Osteoblast (primary cell): ENCODE data around the gene HDAC4. TPM values are rescaled to one million over a fixed set of nuclear protein-coding genes. Genes with fewer than 3 reads are reported as not detected.

Experiments used
- DNase-seq: peaks from one replicate; pipeline ENCODE4 v3.0.0; 2011; ENCODE audit warnings: low spot score, mixed read lengths; ENCODE audit not compliant: insufficient read length; ENCODE audit errors: missing footprints
- H2AFZ ChIP-seq: 2 replicates; pipeline ENCODE4 v1.6.0; 2011; ENCODE audit warnings: mild to moderate bottlenecking, low read length
- H3K27ac ChIP-seq: 2 replicates; pipeline ENCODE4 v1.5.1; 2011; ENCODE audit warnings: mild to moderate bottlenecking, low read depth, low read length, moderate library complexity
- H3K27me3 ChIP-seq: 2 replicates; pipeline ENCODE4 v1.6.0; 2012; ENCODE audit warnings: mild to moderate bottlenecking, control low read depth, inconsistent platforms, low read length, moderate library complexity; ENCODE audit not compliant: insufficient read depth
- H3K36me3 ChIP-seq: 2 replicates; pipeline ENCODE4 v1.5.1; 2011; ENCODE audit warnings: mild to moderate bottlenecking, low read length, control low read depth, moderate library complexity; ENCODE audit not compliant: insufficient read depth
- H3K4me1 ChIP-seq: 2 replicates; pipeline ENCODE4 v1.5.1; 2011; ENCODE audit warnings: mild to moderate bottlenecking, low read length, control low read depth, moderate library complexity; ENCODE audit not compliant: insufficient read depth
- H3K4me2 ChIP-seq: 2 replicates; pipeline ENCODE4 v1.6.0; 2011; ENCODE audit warnings: mild to moderate bottlenecking, low read length; ENCODE audit not compliant: insufficient read depth
- H3K4me3 ChIP-seq: fragments of 200-600 bp; sonication (generic); 3 replicates; pipeline ENCODE4 v1.5.1; 2012; ENCODE audit warnings: mild to moderate bottlenecking, low read length, inconsistent platforms; ENCODE audit not compliant: insufficient read depth
- H3K79me2 ChIP-seq: 2 replicates; pipeline ENCODE4 v1.6.0; 2012; ENCODE audit warnings: mild to moderate bottlenecking, low read length, control low read depth, inconsistent platforms; ENCODE audit not compliant: insufficient read depth
- H3K9me3 ChIP-seq: 2 replicates; pipeline ENCODE4 v1.5.1; 2011; ENCODE audit warnings: low read depth, low read length, control low read depth
- H4K20me1 ChIP-seq: 2 replicates; pipeline ENCODE4 v1.6.0; 2012; ENCODE audit warnings: mild to moderate bottlenecking, low read length, control low read depth; ENCODE audit not compliant: insufficient read depth
- CTCF ChIP-seq: IDR thresholded peaks from 2 replicates; pipeline ENCODE4 v1.5.1; 2011; ENCODE audit warnings: mild to moderate bottlenecking, low read depth, low read length, moderate library complexity; ENCODE audit errors: extremely low read depth
- total RNA-seq: library from RNA; depleted of rRNA; stranded (reverse); fragments of >200 nt; gene quantifications from 2 replicates; pipeline ENCODE4 v1.2.3, GENCODE V29; 2012

HDAC4 gene
- total RNA-seq, 1 donor, result 30.8 TPM

- no peak overlapping the region for H2AFZ ChIP-seq
- H3K9me3 ChIP-seq, result no peaks in the 10 kb centered on the region
- H3K79me2 ChIP-seq, result no peaks in the 10 kb centered on the region
- H3K4me3 ChIP-seq, result no peak overlapping the region
- no peak overlapping the region for H3K4me2 ChIP-seq
- H3K36me3 ChIP-seq, result no peaks in the 10 kb centered on the region
- H4K20me1 ChIP-seq, result peaks cover 7% of the 10 kb centered on the region
- H3K27ac ChIP-seq, result no peak overlapping the region
- H3K4me1 ChIP-seq, result no peaks in the 10 kb centered on the region
- TF ChIP-seq CTCF, result no peak
- DNase-seq, result no peak
- H3K27me3 ChIP-seq, result no peaks in the 10 kb centered on the region
Measured at GRCh38 chr2:239107936-239108335, 292.9 kb downstream of the HDAC4 start.

GRCh38 chr2:239106966-239107365 lies 293.9 kb downstream of the HDAC4 start:
- no peaks in the 10 kb centered on the region for H3K79me2 ChIP-seq
- no peaks in the 10 kb centered on the region for H3K9me3 ChIP-seq
- no peak overlapping the region for H2AFZ ChIP-seq
- H3K4me2 ChIP-seq, result no peak overlapping the region
- no peaks in the 10 kb centered on the region for H3K4me1 ChIP-seq
- peaks cover 4% of the 10 kb centered on the region for H4K20me1 ChIP-seq
- H3K27me3 ChIP-seq, result no peaks in the 10 kb centered on the region
- no peak for DNase-seq
- H3K36me3 ChIP-seq, result peaks cover 5% of the 10 kb centered on the region
- no peak overlapping the region for H3K4me3 ChIP-seq
- no peak overlapping the region for H3K27ac ChIP-seq
- TF ChIP-seq CTCF, result no peak

GRCh38 chr2:239106314-239106908 lies 294.4 kb downstream of the HDAC4 start:
- H3K9me3 ChIP-seq, result no peaks in the 10 kb centered on the region
- peaks cover 5% of the 10 kb centered on the region for H3K36me3 ChIP-seq
- H3K4me1 ChIP-seq, result no peaks in the 10 kb centered on the region
- H3K27me3 ChIP-seq, result no peaks in the 10 kb centered on the region
- no peak overlapping the region for H3K27ac ChIP-seq
- H4K20me1 ChIP-seq, result peaks cover 3% of the 10 kb centered on the region
- TF ChIP-seq CTCF, result peak; percentile 72
- no peak overlapping the region for H3K4me3 ChIP-seq
- H3K79me2 ChIP-seq, result no peaks in the 10 kb centered on the region
- H2AFZ ChIP-seq, result no peak overlapping the region
- DNase-seq, result peak; percentile 100
- no peak overlapping the region for H3K4me2 ChIP-seq

- no peak for DNase-seq
- H3K4me1 ChIP-seq, result no peaks in the 10 kb centered on the region
- H3K27me3 ChIP-seq, result no peaks in the 10 kb centered on the region
- H2AFZ ChIP-seq, result no peak overlapping the region
- H4K20me1 ChIP-seq, result peaks cover 3% of the 10 kb centered on the region
- peaks cover 5% of the 10 kb centered on the region for H3K36me3 ChIP-seq
- no peaks in the 10 kb centered on the region for H3K79me2 ChIP-seq
- no peak for TF ChIP-seq CTCF
- no peak overlapping the region for H3K27ac ChIP-seq
- H3K4me2 ChIP-seq, result no peak overlapping the region
- H3K4me3 ChIP-seq, result no peak overlapping the region
- no peaks in the 10 kb centered on the region for H3K9me3 ChIP-seq
Measured at GRCh38 chr2:239105234-239105633, 295.6 kb downstream of the HDAC4 start.
